Loucy (cell line): ENCODE data around the gene TOE1.

Source experiments
- EZH2phosphoT487 ChIP-seq: fragments of 200-600 bp; IDR thresholded peaks from 2 replicates; pipeline ENCODE4 v1.6.1; 2018; ENCODE audit warnings: antibody characterized with exemption, mild to moderate bottlenecking, moderate library complexity, borderline replicate concordance
- TF ChIP-seq, protein P1 (sequence below): fragments of 200-600 bp; sonication (generic); conservative IDR thresholded peaks from 2 replicates; pipeline ENCODE4 v1.5.1; 2014; ENCODE audit warnings: mild to moderate bottlenecking, antibody characterized with exemption, low read length

GRCh38 chr1:45386219-45386618 is 46.2 kb downstream of the TOE1 start:
- TF ChIP-seq, protein P1, sequence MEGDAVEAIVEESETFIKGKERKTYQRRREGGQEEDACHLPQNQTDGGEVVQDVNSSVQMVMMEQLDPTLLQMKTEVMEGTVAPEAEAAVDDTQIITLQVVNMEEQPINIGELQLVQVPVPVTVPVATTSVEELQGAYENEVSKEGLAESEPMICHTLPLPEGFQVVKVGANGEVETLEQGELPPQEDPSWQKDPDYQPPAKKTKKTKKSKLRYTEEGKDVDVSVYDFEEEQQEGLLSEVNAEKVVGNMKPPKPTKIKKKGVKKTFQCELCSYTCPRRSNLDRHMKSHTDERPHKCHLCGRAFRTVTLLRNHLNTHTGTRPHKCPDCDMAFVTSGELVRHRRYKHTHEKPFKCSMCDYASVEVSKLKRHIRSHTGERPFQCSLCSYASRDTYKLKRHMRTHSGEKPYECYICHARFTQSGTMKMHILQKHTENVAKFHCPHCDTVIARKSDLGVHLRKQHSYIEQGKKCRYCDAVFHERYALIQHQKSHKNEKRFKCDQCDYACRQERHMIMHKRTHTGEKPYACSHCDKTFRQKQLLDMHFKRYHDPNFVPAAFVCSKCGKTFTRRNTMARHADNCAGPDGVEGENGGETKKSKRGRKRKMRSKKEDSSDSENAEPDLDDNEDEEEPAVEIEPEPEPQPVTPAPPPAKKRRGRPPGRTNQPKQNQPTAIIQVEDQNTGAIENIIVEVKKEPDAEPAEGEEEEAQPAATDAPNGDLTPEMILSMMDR = no peak
- TF ChIP-seq EZH2phosphoT487 = no peak
